CD4-positive, alpha-beta T cell (primary cell): ENCODE results near the gene BTBD19. TPM values are rescaled to one million over a fixed set of nuclear protein-coding genes. Genes with fewer than 3 reads are reported as not detected.
A peak's percentile ranks its signal among the peaks of the same experiment; 100 is the strongest.

Experiments used
- ATAC-seq: fragments of 200-7000 bp; cut with Tn5 transposase; one replicate; pipeline ENCODE4 v1.10.0; 2022; ENCODE audit warnings: mild to moderate bottlenecking; ENCODE audit not compliant: poor library complexity
- CTCF ChIA-PET: fragments of 350-600 bp; sonication (Branson Sonifier 250); formaldehyde crosslinking; loops from one replicate; lab custom pipeline; 2021; ENCODE audit warnings: antibody characterized with exemption, inconsistent platforms; lab: Charles Lee
- POLR2A ChIA-PET: fragments of 350-600 bp; sonication (Branson Sonifier 250); formaldehyde crosslinking; loops from one replicate; lab custom pipeline; 2021; ENCODE audit warnings: antibody characterized with exemption, inconsistent platforms; lab: Charles Lee
- DNase-seq, 14 experiments: peaks; one replicate each; pipeline ENCODE4 v3.0.0-alpha.2; 2013 to 2020; ENCODE audit warnings: mixed read lengths in 2 of 14
- H3K27ac ChIP-seq, 2 donors: one replicate each; pipeline versions ENCODE4 v1.5.1 to v1.7.0; 2013; ENCODE audit warnings: low read length in 2 of 2, low read depth in 1 of 2, mild to moderate bottlenecking in 1 of 2
- H3K27me3 ChIP-seq, 2 experiments: 1 replicate in 1 of 2; 2 replicates in 1 of 2; pipeline versions ENCODE4 v1.6.1 to v1.7.0; 2013; ENCODE audit warnings: low read length in 2 of 2, control low read depth in 1 of 2, mild to moderate bottlenecking in 1 of 2, moderate library complexity in 1 of 2; ENCODE audit not compliant: insufficient read depth in 2 of 2, control insufficient read depth in 1 of 2
- H3K36me3 ChIP-seq: one replicate; pipeline ENCODE4 v1.6.1; 2013; ENCODE audit warnings: low read length, control low read depth; ENCODE audit not compliant: insufficient read depth
- H3K4me1 ChIP-seq: one replicate; pipeline ENCODE4 v1.6.1; 2013; ENCODE audit warnings: low read length, control low read depth; ENCODE audit not compliant: insufficient read depth
- H3K4me3 ChIP-seq: one replicate; pipeline ENCODE4 v1.5.1; 2013; ENCODE audit warnings: mild to moderate bottlenecking, low read length, moderate library complexity
- H3K9me3 ChIP-seq, 2 experiments: 1 replicate in 1 of 2; 2 replicates in 1 of 2; pipeline versions ENCODE4 v1.6.1 to v1.7.0; 2013; ENCODE audit warnings: low read length in 2 of 2, mild to moderate bottlenecking in 2 of 2, control low read depth in 1 of 2, moderate library complexity in 1 of 2; ENCODE audit not compliant: control insufficient read depth in 1 of 2, insufficient read depth in 1 of 2
- H3K27ac Mint-ChIP-seq: one replicate; pipeline ENCODE4 v1.8.0; 2020; ENCODE audit warnings: mixed read lengths
- H3K27me3 Mint-ChIP-seq: one replicate; pipeline ENCODE4 v1.8.0; 2021; ENCODE audit warnings: mixed read lengths
- H3K36me3 Mint-ChIP-seq: one replicate; pipeline ENCODE4 v1.8.0; 2021; ENCODE audit warnings: low read depth, mixed read lengths
- H3K4me1 Mint-ChIP-seq: one replicate; pipeline ENCODE4 v1.8.0; 2021; ENCODE audit warnings: low read depth, mixed read lengths
- H3K4me3 Mint-ChIP-seq: one replicate; pipeline ENCODE4 v1.8.0; 2020; ENCODE audit warnings: mild to moderate bottlenecking, mixed read lengths
- H3K9me3 Mint-ChIP-seq: one replicate; pipeline ENCODE4 v1.8.0; 2020; ENCODE audit warnings: mixed read lengths
- CTCF ChIP-seq: fragments of 200-600 bp; IDR thresholded peaks from one replicate; pipeline ENCODE4 v1.8.0; 2022; ENCODE audit warnings: antibody characterized with exemption, mild to moderate bottlenecking
- intact Hi-C, 2 experiments: fragments of 100-400 bp; cut with DNase I in 1 of 2; cut with micrococcal nuclease in 1 of 2; formaldehyde crosslinking; loops; one replicate each; pipeline versions ENCODE4 v1.15.1 to v1.9.0; 2023 to 2025; cut with DNase I, micrococcal nuclease
- total RNA-seq, 174 experiments: library from RNA in 2 of 174; stranded (reverse) in 2 of 174; gene quantifications; one replicate each; pipeline ENCODE4 v1.2.3 and lab custom pipeline; 2021 to 2026

BTBD19 gene
- total RNA-seq, 2 experiments from 2014 or later, result 35.9 to 36.5 TPM

GRCh38 chr1:44788120-44788860, 20.0 kb upstream of the BTBD19 start, which contains the start of gene BEST4:
Gene BEST4, minus strand, starts transcription at chr1:44788170. Its CDS starts 465 bp downstream, at chr1:44787705.
- no peak for TF ChIP-seq CTCF
- H3K36me3 ChIP-seq, result no peaks in the 10 kb centered on the region
- ATAC-seq (no peak), DNase-seq (no peak)
- H3K27ac ChIP-seq, result no peak within 1 kb of the TSS
- intact Hi-C loops, result loop anchor here in 1 of 2 experiments (5.0 kb wide), 3 partner anchors 34 to 514 kb away; no protein-coding TSS in a partner anchor
- peak within 1 kb of the TSS; percentile 33 for H3K27ac Mint-ChIP-seq
- H3K4me1 Mint-ChIP-seq, result peaks cover 29% of the 10 kb centered on the region
- H3K36me3 Mint-ChIP-seq, result no peaks in the 10 kb centered on the region
- no peak within 1 kb of the TSS for H3K4me3 ChIP-seq
- no peaks in the 10 kb centered on the region for H3K9me3 Mint-ChIP-seq
- no peaks in the 10 kb centered on the region for H3K27me3 ChIP-seq
- H3K27me3 Mint-ChIP-seq, result no peaks in the 10 kb centered on the region
- ChIA-PET POLR2A (interaction anchor here (0.8 to 5.6 kb wide), 8 partner anchors 12 to 223 kb away, joined by 3 to 61 read pairs (median 6); partner anchors contain the start of genes HECTD3, PLK3 and RPS8), CTCF (interaction anchor here (0.9 to 1.7 kb wide), 3 partner anchors 12 to 59 kb away, joined by 3 to 5 read pairs (median 3); partner anchors contain the start of genes PLK3 and RNU5D-1)
- H3K4me1 ChIP-seq, result peaks cover 34% of the 10 kb centered on the region
- no peak within 1 kb of the TSS for H3K4me3 Mint-ChIP-seq
- H3K9me3 ChIP-seq, result no peaks in the 10 kb centered on the region

GRCh38 chr1:44790968-44791801, 17.1 kb upstream of the BTBD19 start:
- intact Hi-C loops, result loop anchor here in 1 of 2 experiments (10.0 kb wide), 2 partner anchors 94 to 414 kb away; partner anchors contain the start of gene ZSWIM5
- Mint-ChIP-seq H3K27ac (no peak overlapping the region), H3K4me3 (no peak overlapping the region), H3K9me3 (no peaks in the 10 kb centered on the region), H3K27me3 (no peaks in the 10 kb centered on the region), H3K4me1 (peaks cover 9% of the 10 kb centered on the region), H3K36me3 (no peaks in the 10 kb centered on the region)
- Histone ChIP-seq H3K9me3 (no peaks in the 10 kb centered on the region), H3K27me3 (no peaks in the 10 kb centered on the region), H3K4me3 (no peak overlapping the region), H3K4me1 (peaks cover 7% of the 10 kb centered on the region), H3K36me3 (no peaks in the 10 kb centered on the region), H3K27ac (no peak overlapping the region)
- ChIA-PET POLR2A (interaction anchor here (0.7 to 4.1 kb wide), 5 partner anchors 9 to 32 kb away, joined by 3 to 16 read pairs (median 7); partner anchors contain the start of genes BTBD19 and PLK3), CTCF (interaction anchor here (2.1 kb wide), 1 partner anchor 60 kb away, joined by 11 read pairs; the partner anchor contains the start of gene RNU5D-1)
- no peak for TF ChIP-seq CTCF
- ATAC-seq (no peak), DNase-seq (no peak)
